Osteoblast (primary cell): ENCODE measurements around the gene ERBB3. TPM values are rescaled to one million over a fixed set of nuclear protein-coding genes. Genes with fewer than 3 reads are reported as not detected.

Source experiments
- DNase-seq: peaks from one replicate; pipeline ENCODE4 v3.0.0; 2011; ENCODE audit warnings: low spot score, mixed read lengths; ENCODE audit not compliant: insufficient read length; ENCODE audit errors: missing footprints
- H2AFZ ChIP-seq: 2 replicates; pipeline ENCODE4 v1.6.0; 2011; ENCODE audit warnings: mild to moderate bottlenecking, low read length
- H3K27ac ChIP-seq: 2 replicates; pipeline ENCODE4 v1.5.1; 2011; ENCODE audit warnings: mild to moderate bottlenecking, low read depth, low read length, moderate library complexity
- H3K27me3 ChIP-seq: 2 replicates; pipeline ENCODE4 v1.6.0; 2012; ENCODE audit warnings: mild to moderate bottlenecking, control low read depth, inconsistent platforms, low read length, moderate library complexity; ENCODE audit not compliant: insufficient read depth
- H3K36me3 ChIP-seq: 2 replicates; pipeline ENCODE4 v1.5.1; 2011; ENCODE audit warnings: mild to moderate bottlenecking, low read length, control low read depth, moderate library complexity; ENCODE audit not compliant: insufficient read depth
- H3K4me1 ChIP-seq: 2 replicates; pipeline ENCODE4 v1.5.1; 2011; ENCODE audit warnings: mild to moderate bottlenecking, low read length, control low read depth, moderate library complexity; ENCODE audit not compliant: insufficient read depth
- H3K4me2 ChIP-seq: 2 replicates; pipeline ENCODE4 v1.6.0; 2011; ENCODE audit warnings: mild to moderate bottlenecking, low read length; ENCODE audit not compliant: insufficient read depth
- H3K4me3 ChIP-seq: fragments of 200-600 bp; sonication (generic); 3 replicates; pipeline ENCODE4 v1.5.1; 2012; ENCODE audit warnings: mild to moderate bottlenecking, low read length, inconsistent platforms; ENCODE audit not compliant: insufficient read depth
- H3K79me2 ChIP-seq: 2 replicates; pipeline ENCODE4 v1.6.0; 2012; ENCODE audit warnings: mild to moderate bottlenecking, low read length, control low read depth, inconsistent platforms; ENCODE audit not compliant: insufficient read depth
- H3K9me3 ChIP-seq: 2 replicates; pipeline ENCODE4 v1.5.1; 2011; ENCODE audit warnings: low read depth, low read length, control low read depth
- H4K20me1 ChIP-seq: 2 replicates; pipeline ENCODE4 v1.6.0; 2012; ENCODE audit warnings: mild to moderate bottlenecking, low read length, control low read depth; ENCODE audit not compliant: insufficient read depth
- total RNA-seq: library from RNA; depleted of rRNA; stranded (reverse); fragments of >200 nt; gene quantifications from 2 replicates; pipeline ENCODE4 v1.2.3, GENCODE V29; 2012
- TF ChIP-seq, protein P1 (sequence below): IDR thresholded peaks from 2 replicates; pipeline ENCODE4 v1.5.1; 2011; ENCODE audit warnings: mild to moderate bottlenecking, low read depth, low read length, moderate library complexity; ENCODE audit errors: extremely low read depth

Gene ERBB3
- total RNA-seq, 1 donor, result 1.1 TPM

- Histone ChIP-seq H3K4me3 (no peak overlapping the region), H2AFZ (no peak overlapping the region), H3K79me2 (no peaks in the 10 kb centered on the region), H3K4me2 (no peak overlapping the region), H3K36me3 (no peaks in the 10 kb centered on the region), H4K20me1 (no peaks in the 10 kb centered on the region), H3K27ac (no peak overlapping the region), H3K27me3 (peaks cover 20% of the 10 kb centered on the region), H3K9me3 (no peaks in the 10 kb centered on the region), H3K4me1 (no peaks in the 10 kb centered on the region)
- DNase-seq, result no peak
- TF ChIP-seq, protein P1, sequence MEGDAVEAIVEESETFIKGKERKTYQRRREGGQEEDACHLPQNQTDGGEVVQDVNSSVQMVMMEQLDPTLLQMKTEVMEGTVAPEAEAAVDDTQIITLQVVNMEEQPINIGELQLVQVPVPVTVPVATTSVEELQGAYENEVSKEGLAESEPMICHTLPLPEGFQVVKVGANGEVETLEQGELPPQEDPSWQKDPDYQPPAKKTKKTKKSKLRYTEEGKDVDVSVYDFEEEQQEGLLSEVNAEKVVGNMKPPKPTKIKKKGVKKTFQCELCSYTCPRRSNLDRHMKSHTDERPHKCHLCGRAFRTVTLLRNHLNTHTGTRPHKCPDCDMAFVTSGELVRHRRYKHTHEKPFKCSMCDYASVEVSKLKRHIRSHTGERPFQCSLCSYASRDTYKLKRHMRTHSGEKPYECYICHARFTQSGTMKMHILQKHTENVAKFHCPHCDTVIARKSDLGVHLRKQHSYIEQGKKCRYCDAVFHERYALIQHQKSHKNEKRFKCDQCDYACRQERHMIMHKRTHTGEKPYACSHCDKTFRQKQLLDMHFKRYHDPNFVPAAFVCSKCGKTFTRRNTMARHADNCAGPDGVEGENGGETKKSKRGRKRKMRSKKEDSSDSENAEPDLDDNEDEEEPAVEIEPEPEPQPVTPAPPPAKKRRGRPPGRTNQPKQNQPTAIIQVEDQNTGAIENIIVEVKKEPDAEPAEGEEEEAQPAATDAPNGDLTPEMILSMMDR, result no peak
Observed at GRCh38 chr12:56097738-56098137, 17.8 kb downstream of the ERBB3 start.

DNA sequence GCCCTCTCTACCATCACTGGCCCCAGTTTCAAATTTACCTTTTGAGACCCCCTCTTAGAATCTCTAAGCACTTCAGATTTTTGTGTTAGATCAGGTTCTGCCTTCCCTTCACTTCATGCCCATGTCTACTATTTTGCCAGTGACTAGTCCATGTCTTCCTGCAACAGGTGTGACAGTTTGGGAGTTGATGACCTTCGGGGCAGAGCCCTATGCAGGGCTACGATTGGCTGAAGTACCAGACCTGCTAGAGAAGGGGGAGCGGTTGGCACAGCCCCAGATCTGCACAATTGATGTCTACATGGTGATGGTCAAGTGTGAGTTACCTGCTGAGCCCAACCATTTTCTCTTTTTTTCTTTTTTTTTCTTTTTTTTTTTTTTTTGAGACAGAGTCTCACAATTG is 18.6 kb downstream of the ERBB3 start:
- Histone ChIP-seq H3K27me3 (peaks cover 20% of the 10 kb centered on the region), H2AFZ (no peak overlapping the region), H3K4me2 (no peak overlapping the region), H3K4me1 (peaks cover 6% of the 10 kb centered on the region), H3K79me2 (no peaks in the 10 kb centered on the region), H3K27ac (no peak overlapping the region), H3K4me3 (no peak overlapping the region), H4K20me1 (no peaks in the 10 kb centered on the region), H3K36me3 (no peaks in the 10 kb centered on the region), H3K9me3 (no peaks in the 10 kb centered on the region)
- TF ChIP-seq, protein P1, result no peak
- no peak for DNase-seq

- Histone ChIP-seq H3K4me1 (peaks cover 6% of the 10 kb centered on the region), H3K27me3 (peaks cover 17% of the 10 kb centered on the region), H3K79me2 (peaks cover 4% of the 10 kb centered on the region), H3K4me3 (no peak overlapping the region), H3K9me3 (no peaks in the 10 kb centered on the region), H4K20me1 (no peaks in the 10 kb centered on the region), H3K4me2 (no peak overlapping the region), H2AFZ (no peak overlapping the region), H3K36me3 (no peaks in the 10 kb centered on the region), H3K27ac (no peak overlapping the region)
- no peak for DNase-seq
- TF ChIP-seq, protein P1, result no peak
Observed at GRCh38 chr12:56099787-56100186, 19.8 kb downstream of the ERBB3 start.

GRCh38 chr12:56101045-56101444 is 21.1 kb downstream of the ERBB3 start:
- H3K4me3 ChIP-seq, result no peak overlapping the region
- TF ChIP-seq, protein P1, result no peak
- no peak overlapping the region for H2AFZ ChIP-seq
- peaks cover 3% of the 10 kb centered on the region for H4K20me1 ChIP-seq
- H3K4me1 ChIP-seq, result peaks cover 14% of the 10 kb centered on the region
- H3K36me3 ChIP-seq, result no peaks in the 10 kb centered on the region
- peaks cover 10% of the 10 kb centered on the region for H3K27me3 ChIP-seq
- DNase-seq, result no peak
- no peaks in the 10 kb centered on the region for H3K9me3 ChIP-seq
- H3K27ac ChIP-seq, result no peak overlapping the region
- H3K79me2 ChIP-seq, result peaks cover 17% of the 10 kb centered on the region
- H3K4me2 ChIP-seq, result no peak overlapping the region
